Neural crest cell (in vitro differentiated cells): ENCODE data around the gene PFDN1. TPM values are rescaled to one million over a fixed set of nuclear protein-coding genes. Genes with fewer than 3 reads are reported as not detected.

ENCODE experiments used
- DNase-seq: peaks from one replicate; pipeline ENCODE4 v3.0.0; 2021; ENCODE audit warnings: low read depth, mixed read lengths, low spot score
- H3K27ac Mint-ChIP-seq: one replicate; pipeline ENCODE4 v1.8.0; 2021; ENCODE audit warnings: mild to moderate bottlenecking, mixed read lengths; ENCODE audit not compliant: unreplicated experiment
- H3K27me3 Mint-ChIP-seq: 2 replicates; pipeline ENCODE4 v1.8.0; 2021; ENCODE audit warnings: low read depth, mild to moderate bottlenecking, mixed read lengths
- H3K36me3 Mint-ChIP-seq: 2 replicates; pipeline ENCODE4 v1.8.0; 2021; ENCODE audit warnings: low read depth, mild to moderate bottlenecking, mixed read lengths
- H3K4me1 Mint-ChIP-seq: 2 replicates; pipeline ENCODE4 v1.8.0; 2021; ENCODE audit warnings: mixed read lengths
- H3K4me3 Mint-ChIP-seq: one replicate; pipeline ENCODE4 v1.8.0; 2021; ENCODE audit warnings: mild to moderate bottlenecking, mixed read lengths
- H3K9me3 Mint-ChIP-seq: 2 replicates; pipeline ENCODE4 v1.8.0; 2021; ENCODE audit warnings: mixed read lengths
- total RNA-seq: library from RNA; stranded (reverse); gene quantifications from 2 replicates; pipeline ENCODE4 v1.2.1, GENCODE V29; 2021
- TF ChIP-seq, protein P1 (sequence below): fragments of 200-600 bp; sonication (generic); conservative IDR thresholded peaks from 2 replicates; pipeline ENCODE4 v1.5.0; 2021; ENCODE audit warnings: antibody characterized with exemption, mild to moderate bottlenecking

PFDN1 gene
- total RNA-seq, 1 donor from 2014 or later = 67.0 TPM

DNA sequence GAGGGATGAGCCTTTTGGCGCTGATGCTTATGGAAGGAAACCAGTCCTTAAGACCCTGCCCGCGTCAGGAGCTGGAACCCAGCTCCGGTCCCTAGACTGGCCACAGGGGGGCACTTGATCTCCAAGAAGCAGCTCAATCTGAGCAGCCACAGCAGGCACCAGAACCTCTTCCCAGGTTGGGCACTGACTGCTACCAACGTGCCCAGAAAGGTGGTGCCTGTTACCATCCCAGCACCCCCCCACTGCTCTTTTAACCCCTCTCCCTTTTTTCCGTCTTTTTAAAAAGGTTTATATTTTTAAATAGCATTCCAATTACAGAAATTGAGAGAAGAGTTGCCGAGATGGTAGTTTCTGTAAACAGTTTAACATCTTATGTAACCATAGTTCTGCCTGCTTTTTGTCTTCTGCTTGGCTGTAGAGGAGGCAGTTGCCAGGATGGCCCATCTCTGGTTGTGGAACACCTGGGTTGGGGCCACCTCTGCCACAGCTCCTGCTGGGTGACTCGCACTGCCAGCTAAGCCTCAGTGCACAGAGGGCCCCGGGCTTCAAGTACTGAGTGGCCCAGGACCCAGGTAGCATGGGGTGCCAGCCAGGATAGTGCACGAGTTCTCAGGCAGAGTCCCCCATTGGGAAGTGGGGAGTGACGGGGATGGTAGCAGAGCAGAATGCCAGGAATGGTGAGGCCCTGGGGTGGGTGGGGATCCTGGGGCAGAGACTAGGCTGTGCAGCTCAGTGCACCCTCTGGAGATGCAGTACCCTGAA lies 62.8 kb downstream of the PFDN1 start:
- Mint-ChIP-seq H3K27me3 (no peaks in the 10 kb centered on the region), H3K9me3 (no peaks in the 10 kb centered on the region), H3K27ac (no peak overlapping the region), H3K36me3 (peaks cover 5% of the 10 kb centered on the region), H3K4me1 (peaks cover 22% of the 10 kb centered on the region), H3K4me3 (peak overlapping the region; percentile 44)
- peak; percentile 62 for DNase-seq
- TF ChIP-seq, protein P1, sequence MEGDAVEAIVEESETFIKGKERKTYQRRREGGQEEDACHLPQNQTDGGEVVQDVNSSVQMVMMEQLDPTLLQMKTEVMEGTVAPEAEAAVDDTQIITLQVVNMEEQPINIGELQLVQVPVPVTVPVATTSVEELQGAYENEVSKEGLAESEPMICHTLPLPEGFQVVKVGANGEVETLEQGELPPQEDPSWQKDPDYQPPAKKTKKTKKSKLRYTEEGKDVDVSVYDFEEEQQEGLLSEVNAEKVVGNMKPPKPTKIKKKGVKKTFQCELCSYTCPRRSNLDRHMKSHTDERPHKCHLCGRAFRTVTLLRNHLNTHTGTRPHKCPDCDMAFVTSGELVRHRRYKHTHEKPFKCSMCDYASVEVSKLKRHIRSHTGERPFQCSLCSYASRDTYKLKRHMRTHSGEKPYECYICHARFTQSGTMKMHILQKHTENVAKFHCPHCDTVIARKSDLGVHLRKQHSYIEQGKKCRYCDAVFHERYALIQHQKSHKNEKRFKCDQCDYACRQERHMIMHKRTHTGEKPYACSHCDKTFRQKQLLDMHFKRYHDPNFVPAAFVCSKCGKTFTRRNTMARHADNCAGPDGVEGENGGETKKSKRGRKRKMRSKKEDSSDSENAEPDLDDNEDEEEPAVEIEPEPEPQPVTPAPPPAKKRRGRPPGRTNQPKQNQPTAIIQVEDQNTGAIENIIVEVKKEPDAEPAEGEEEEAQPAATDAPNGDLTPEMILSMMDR = peak; percentile 70

DNA sequence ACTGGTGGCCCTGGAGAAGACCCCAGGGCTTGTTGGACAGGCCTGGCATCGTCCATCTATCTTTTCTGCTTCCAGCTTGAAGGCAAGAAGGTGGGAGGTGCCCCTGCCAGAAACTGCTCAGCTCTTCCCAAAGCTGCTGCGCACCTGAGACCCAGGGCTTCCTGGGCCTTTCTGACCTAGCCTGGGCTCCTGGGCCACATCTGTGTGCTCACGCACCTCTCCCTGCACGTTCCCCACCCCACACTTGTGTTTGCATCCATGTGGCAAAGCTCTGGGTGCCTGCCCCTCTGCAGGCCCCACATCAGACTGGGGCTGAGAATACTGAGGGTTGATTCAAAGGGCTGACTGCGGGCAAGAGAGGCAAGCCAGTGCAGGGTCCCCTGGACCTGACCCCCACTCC lies 63.4 kb downstream of the PFDN1 start:
- Mint-ChIP-seq H3K27ac (no peak overlapping the region), H3K9me3 (no peaks in the 10 kb centered on the region), H3K27me3 (no peaks in the 10 kb centered on the region), H3K4me3 (no peak overlapping the region), H3K36me3 (peaks cover 2% of the 10 kb centered on the region), H3K4me1 (peaks cover 17% of the 10 kb centered on the region)
- TF ChIP-seq, protein P1 = no peak
- no peak for DNase-seq

DNA sequence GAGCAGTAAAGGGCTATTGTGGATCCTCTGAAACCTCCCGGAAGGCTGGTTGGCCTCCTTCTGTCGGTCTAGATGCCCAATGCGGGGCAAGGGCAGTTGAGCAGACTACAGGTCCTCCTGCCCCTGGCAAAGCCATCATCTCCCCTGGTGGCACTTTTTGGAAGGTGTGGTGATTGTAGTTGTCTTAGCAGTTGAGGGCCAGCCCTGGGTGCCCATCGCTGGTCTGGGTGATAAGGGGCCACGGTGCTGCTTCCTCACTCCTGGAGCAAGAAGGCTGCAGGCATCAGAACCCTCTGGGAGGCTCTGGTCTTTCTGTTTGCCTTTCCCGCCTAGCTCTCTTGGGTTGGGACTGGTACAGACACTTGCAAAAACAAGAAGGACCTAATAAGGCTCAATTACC lies 64.1 kb downstream of the PFDN1 start:
- H3K4me3 Mint-ChIP-seq = no peak overlapping the region
- no peaks in the 10 kb centered on the region for H3K36me3 Mint-ChIP-seq
- H3K27me3 Mint-ChIP-seq = no peaks in the 10 kb centered on the region
- TF ChIP-seq, protein P1 = no peak
- H3K4me1 Mint-ChIP-seq = peaks cover 14% of the 10 kb centered on the region
- H3K27ac Mint-ChIP-seq = no peak overlapping the region
- H3K9me3 Mint-ChIP-seq = no peaks in the 10 kb centered on the region
- DNase-seq = no peak

DNA sequence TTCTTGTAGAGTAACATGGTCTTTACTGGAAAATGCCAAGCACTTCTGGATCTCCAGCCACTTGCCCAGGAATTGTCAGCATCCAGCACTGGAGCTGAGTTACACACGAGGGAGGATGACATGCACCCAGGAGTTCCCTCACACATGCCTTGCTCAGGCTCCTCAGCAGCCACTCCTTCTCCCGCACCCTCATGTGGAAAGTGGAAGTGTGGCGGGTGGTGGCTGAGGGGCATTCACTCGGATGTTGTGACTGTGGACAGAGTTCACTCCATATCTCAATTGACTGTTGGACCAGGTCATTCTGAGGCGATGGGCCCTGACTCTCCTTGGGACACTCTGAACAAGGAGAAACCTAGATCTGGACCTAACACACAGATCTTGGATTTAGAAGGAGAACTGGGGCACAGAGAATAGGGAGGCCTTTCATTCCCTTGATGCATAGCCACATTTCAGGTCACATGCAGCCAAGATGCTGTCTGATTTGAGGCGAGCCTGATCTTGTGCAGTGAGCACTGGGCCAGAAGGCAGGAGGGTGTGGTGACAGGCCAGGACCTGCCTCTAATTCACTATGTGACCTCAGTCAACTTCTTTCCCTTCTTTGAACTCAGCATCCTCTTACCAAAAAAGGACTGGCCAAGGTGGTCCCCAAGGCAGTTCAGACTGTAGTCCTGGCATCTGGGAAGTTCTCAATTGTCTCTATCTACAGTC lies 65.9 kb downstream of the PFDN1 start:
- Mint-ChIP-seq H3K27me3 (no peaks in the 10 kb centered on the region), H3K27ac (no peak overlapping the region), H3K36me3 (peaks cover 3% of the 10 kb centered on the region), H3K9me3 (no peaks in the 10 kb centered on the region), H3K4me1 (peaks cover 17% of the 10 kb centered on the region), H3K4me3 (no peak overlapping the region)
- TF ChIP-seq, protein P1 = no peak
- DNase-seq = no peak

DNA sequence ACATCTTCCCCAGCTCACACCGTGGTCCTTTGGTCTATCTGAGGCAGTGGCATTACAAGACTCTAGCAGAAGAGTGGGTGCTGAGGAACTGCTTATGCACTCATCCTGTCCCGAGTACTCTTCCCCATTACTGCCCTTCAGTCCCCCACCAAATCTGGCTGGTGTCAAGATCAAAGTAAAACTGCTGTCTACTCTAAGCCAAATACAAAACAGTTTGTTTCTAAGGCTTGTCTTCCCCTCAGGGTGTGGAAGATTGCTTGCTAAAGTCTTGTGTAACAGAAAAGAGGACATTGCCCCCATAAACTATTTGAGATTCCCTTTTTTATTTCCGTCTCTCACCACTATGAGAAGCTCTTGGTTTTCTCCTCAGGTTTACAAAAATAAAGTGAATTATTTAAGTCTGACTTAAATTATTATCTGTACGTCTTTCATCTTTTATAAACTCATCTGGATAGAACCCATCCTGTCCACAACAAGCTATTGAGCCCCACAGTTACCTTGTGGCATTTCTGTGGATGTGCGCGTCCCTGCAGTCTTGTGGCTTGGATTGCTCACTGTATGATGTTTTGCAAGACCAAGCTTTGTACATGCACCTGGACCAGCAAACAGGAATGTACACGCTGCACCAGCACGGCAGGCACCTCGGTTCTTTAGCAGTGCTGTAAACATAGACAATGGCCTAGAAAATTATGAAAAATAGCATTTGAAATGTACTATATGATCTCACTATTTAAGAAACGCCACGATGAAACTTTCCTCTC lies 66.9 kb downstream of the PFDN1 start:
- Mint-ChIP-seq H3K9me3 (no peaks in the 10 kb centered on the region), H3K4me3 (no peak overlapping the region), H3K36me3 (peaks cover 3% of the 10 kb centered on the region), H3K4me1 (peaks cover 6% of the 10 kb centered on the region), H3K27me3 (no peaks in the 10 kb centered on the region), H3K27ac (no peak overlapping the region)
- no peak for DNase-seq
- TF ChIP-seq, protein P1 = no peak
